Measurements from ENCODE around the gene ELAVL1. TPM values are rescaled to one million over a fixed set of nuclear protein-coding genes. Genes with fewer than 3 reads are reported as not detected.
"Not testable (repeated sequence)": the region's sequence is repeated elsewhere in the genome, so short reads cannot be mapped to it uniquely, and the experiment has no call there.

Gene ELAVL1
- total and polyA plus RNA-seq, 4 donors = 15.0 to 72.8 (median 47.0) TPM

- H3K27ac ChIP-seq (ENCODE audit: low read depth in 1 of 2, low read length in 1 of 2) = no peak overlapping the region
- H3K4me3 ChIP-seq = no peak overlapping the region
- no peaks in the 10 kb centered on the region for H3K9me3 ChIP-seq (ENCODE audit: control insufficient read depth in 4 of 4, insufficient read depth in 3 of 4, low read length in 3 of 4)
- no peak for ATAC-seq (ENCODE audit: insufficient read depth, low FRiP score)
- no peak for DNase-seq
- no peak overlapping the region for H3K9ac ChIP-seq (ENCODE audit: insufficient read depth in 1 of 2, low read length in 2 of 2)
- no peaks in the 10 kb centered on the region for H3K27me3 ChIP-seq (ENCODE audit: control insufficient read depth in 3 of 3, insufficient read depth in 3 of 3, low read length in 2 of 3)
- H3K36me3 ChIP-seq (ENCODE audit: control insufficient read depth in 4 of 4, insufficient read depth in 4 of 4, low read length in 4 of 4) = no peaks in the 10 kb centered on the region
- WGBS, 2 donors = 99% methylated on average over 3 of the region's 3 CpGs
- H3K4me1 ChIP-seq (ENCODE audit: control insufficient read depth in 5 of 5, insufficient read depth in 5 of 5, low read length in 5 of 5) = no peaks in the 10 kb centered on the region
- TF ChIP-seq, protein P1, sequence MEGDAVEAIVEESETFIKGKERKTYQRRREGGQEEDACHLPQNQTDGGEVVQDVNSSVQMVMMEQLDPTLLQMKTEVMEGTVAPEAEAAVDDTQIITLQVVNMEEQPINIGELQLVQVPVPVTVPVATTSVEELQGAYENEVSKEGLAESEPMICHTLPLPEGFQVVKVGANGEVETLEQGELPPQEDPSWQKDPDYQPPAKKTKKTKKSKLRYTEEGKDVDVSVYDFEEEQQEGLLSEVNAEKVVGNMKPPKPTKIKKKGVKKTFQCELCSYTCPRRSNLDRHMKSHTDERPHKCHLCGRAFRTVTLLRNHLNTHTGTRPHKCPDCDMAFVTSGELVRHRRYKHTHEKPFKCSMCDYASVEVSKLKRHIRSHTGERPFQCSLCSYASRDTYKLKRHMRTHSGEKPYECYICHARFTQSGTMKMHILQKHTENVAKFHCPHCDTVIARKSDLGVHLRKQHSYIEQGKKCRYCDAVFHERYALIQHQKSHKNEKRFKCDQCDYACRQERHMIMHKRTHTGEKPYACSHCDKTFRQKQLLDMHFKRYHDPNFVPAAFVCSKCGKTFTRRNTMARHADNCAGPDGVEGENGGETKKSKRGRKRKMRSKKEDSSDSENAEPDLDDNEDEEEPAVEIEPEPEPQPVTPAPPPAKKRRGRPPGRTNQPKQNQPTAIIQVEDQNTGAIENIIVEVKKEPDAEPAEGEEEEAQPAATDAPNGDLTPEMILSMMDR (IDR thresholded peaks at IDR 0.05; ENCODE audit: control extremely low read depth, extremely low read depth) = no peak
These were observed 33.8 kb upstream of the ELAVL1 start for GRCh38 chr19:8039231-8039630.

GRCh38 chr19:8038815-8039214 is 33.4 kb upstream of the ELAVL1 start:
- Histone ChIP-seq H3K9me3 (ENCODE audit: control insufficient read depth in 4 of 4, insufficient read depth in 3 of 4, low read length in 3 of 4) (no peaks in the 10 kb centered on the region), H3K4me3 (no peak overlapping the region), H3K27me3 (ENCODE audit: control insufficient read depth in 3 of 3, insufficient read depth in 3 of 3, low read length in 2 of 3) (no peaks in the 10 kb centered on the region), H3K4me1 (ENCODE audit: control insufficient read depth in 5 of 5, insufficient read depth in 5 of 5, low read length in 5 of 5) (no peaks in the 10 kb centered on the region), H3K27ac (ENCODE audit: low read depth in 1 of 2, low read length in 1 of 2) (no peak overlapping the region), H3K9ac (ENCODE audit: insufficient read depth in 1 of 2, low read length in 2 of 2) (no peak overlapping the region), H3K36me3 (ENCODE audit: control insufficient read depth in 4 of 4, insufficient read depth in 4 of 4, low read length in 4 of 4) (no peaks in the 10 kb centered on the region)
- TF ChIP-seq, protein P1 (IDR thresholded peaks at IDR 0.05; ENCODE audit: control extremely low read depth, extremely low read depth) = no peak
- 75 to 79% methylated on average over 6 of the region's 6 CpGs for WGBS, 2 donors
- ATAC-seq (ENCODE audit: insufficient read depth, low FRiP score) (no peak), DNase-seq (no peak)

DNA sequence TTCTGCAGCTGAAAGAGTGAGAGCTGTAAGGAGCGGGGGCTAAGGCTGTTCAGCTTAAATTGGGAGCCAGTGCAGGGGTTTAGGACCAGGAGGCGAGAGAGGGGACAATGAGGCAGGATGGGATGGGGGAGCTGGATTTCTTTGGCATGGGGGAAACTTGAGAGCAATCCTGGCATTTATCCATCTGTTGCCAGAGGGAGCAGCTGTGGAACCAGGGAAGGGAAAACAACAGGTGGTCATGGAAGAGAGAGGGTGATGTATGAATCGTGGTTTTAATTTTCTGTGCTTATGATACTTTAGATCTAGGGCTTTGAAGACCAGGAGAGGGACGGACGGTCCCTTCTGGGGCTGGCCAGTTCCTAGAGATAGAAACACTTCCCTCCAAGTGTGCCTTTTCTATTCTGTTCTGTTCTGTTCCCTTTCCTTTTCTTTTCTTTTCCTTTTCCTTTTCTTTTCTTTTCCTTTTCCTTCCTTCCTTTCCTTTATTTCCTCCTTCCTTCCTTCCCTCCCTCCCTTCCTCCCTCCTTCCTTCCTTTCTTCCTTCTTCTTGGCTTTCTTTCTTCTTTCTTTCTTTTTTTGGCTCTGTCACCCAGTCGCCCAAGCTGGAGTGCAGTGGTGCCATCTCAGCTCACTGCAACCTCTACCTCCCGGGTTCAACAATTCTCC is 31.1 kb upstream of the ELAVL1 start:
- DNase-seq (peak in 1 of 3 donors; percentile 6), ATAC-seq (ENCODE audit: insufficient read depth, low FRiP score) (no peak)
- 69 to 82% methylated on average over 7 of the region's 7 CpGs for WGBS, 2 donors
- H3K27ac ChIP-seq (ENCODE audit: low read depth in 1 of 2, low read length in 1 of 2) = no peak overlapping the region
- H3K27me3 ChIP-seq (ENCODE audit: control insufficient read depth in 3 of 3, insufficient read depth in 3 of 3, low read length in 2 of 3) = no peaks in the 10 kb centered on the region
- H3K36me3 ChIP-seq (ENCODE audit: control insufficient read depth in 4 of 4, insufficient read depth in 4 of 4, low read length in 4 of 4) = no peaks in the 10 kb centered on the region
- TF ChIP-seq, protein P1 (IDR thresholded peaks at IDR 0.05; ENCODE audit: control extremely low read depth, extremely low read depth) = no peak
- H3K9ac ChIP-seq (ENCODE audit: insufficient read depth in 1 of 2, low read length in 2 of 2) = no peak overlapping the region
- H3K9me3 ChIP-seq (ENCODE audit: control insufficient read depth in 4 of 4, insufficient read depth in 3 of 4, low read length in 3 of 4) = no peaks in the 10 kb centered on the region
- H3K4me3 ChIP-seq = no peak overlapping the region
- peaks cover 0 to 7% (median 0%) of the 10 kb centered on the region in 5 donors for H3K4me1 ChIP-seq (ENCODE audit: control insufficient read depth in 5 of 5, insufficient read depth in 5 of 5, low read length in 5 of 5)

GRCh38 chr19:8034178-8034525 is 28.7 kb upstream of the ELAVL1 start:
- H3K36me3 ChIP-seq (ENCODE audit: control insufficient read depth in 4 of 4, insufficient read depth in 4 of 4, low read length in 4 of 4) = no peaks in the 10 kb centered on the region
- H3K4me3 ChIP-seq = no peak overlapping the region
- H3K9ac ChIP-seq (ENCODE audit: insufficient read depth in 1 of 2, low read length in 2 of 2) = no peak overlapping the region
- no peaks in the 10 kb centered on the region for H3K9me3 ChIP-seq (ENCODE audit: control insufficient read depth in 4 of 4, insufficient read depth in 3 of 4, low read length in 3 of 4)
- no peaks in the 10 kb centered on the region for H3K27me3 ChIP-seq (ENCODE audit: control insufficient read depth in 3 of 3, insufficient read depth in 3 of 3, low read length in 2 of 3)
- TF ChIP-seq, protein P1 (IDR thresholded peaks at IDR 0.05; ENCODE audit: control extremely low read depth, extremely low read depth) = no peak
- H3K4me1 ChIP-seq (ENCODE audit: control insufficient read depth in 5 of 5, insufficient read depth in 5 of 5, low read length in 5 of 5) = peaks cover 0 to 7% (median 0%) of the 10 kb centered on the region in 5 donors
- DNase-seq (peak in 2 of 3 donors; percentile 8 to 48), ATAC-seq (ENCODE audit: insufficient read depth, low FRiP score) (no peak)
- no peak overlapping the region for H3K27ac ChIP-seq (ENCODE audit: low read depth in 1 of 2, low read length in 1 of 2)
- 87 to 88% methylated on average over 6 of the region's 6 CpGs for WGBS, 2 donors

DNA sequence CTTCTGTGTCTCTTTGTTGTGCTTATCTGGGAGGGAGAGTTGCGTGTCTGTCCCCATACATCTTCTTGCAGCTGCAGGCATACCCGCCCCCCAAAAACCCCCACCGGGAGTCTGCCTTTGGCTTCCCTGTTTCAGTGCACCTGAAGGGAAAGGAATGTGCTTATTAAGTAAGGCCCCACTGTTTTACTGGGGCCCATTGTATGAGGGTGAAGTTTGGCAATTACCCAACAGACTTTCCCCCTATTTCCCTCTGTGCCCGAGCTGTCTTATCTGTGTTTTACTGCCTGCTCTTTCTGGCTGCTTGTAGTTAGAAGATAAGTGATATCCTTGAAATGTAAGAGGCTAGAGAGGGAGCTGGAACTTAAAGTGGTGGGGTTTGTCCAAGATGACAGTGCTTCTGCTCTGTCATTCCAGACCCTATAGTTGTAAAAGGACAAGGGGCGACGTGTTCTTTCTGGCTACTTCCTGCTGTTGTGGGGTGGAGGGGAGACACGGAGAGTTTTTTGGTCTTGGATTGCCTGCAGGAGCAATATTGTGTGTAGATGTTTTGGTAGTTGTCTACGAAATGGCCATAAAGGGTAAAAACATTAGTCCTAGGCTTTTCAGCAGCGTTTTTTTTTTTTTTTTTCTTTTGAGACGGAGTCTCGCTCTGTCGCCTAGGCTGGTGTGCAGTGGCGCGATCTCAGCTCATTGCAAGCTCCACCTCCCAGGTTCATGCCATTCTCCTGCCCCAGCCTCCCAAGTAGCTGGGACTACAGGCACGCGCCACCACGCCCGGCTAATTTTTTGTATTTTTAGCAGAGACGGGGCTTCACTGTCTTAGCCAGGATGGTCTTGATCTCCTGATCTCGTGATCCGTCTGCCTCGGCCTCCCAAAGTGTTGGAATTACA is 28.1 kb upstream of the ELAVL1 start:
- H3K27me3 ChIP-seq (ENCODE audit: control insufficient read depth in 3 of 3, insufficient read depth in 3 of 3, low read length in 2 of 3); H3K4me3 ChIP-seq; H3K27ac ChIP-seq (ENCODE audit: low read depth in 1 of 2, low read length in 1 of 2); ATAC-seq (ENCODE audit: insufficient read depth, low FRiP score); H3K36me3 ChIP-seq (ENCODE audit: control insufficient read depth in 4 of 4, insufficient read depth in 4 of 4, low read length in 4 of 4); H3K9me3 ChIP-seq (ENCODE audit: control insufficient read depth in 4 of 4, insufficient read depth in 3 of 4, low read length in 3 of 4): not testable (repeated sequence)
- 52 to 63% methylated on average over 22 of the region's 22 CpGs for WGBS, 2 donors
- DNase-seq = peak; percentile 26 to 53 (median 31)
- Histone ChIP-seq H3K9ac (ENCODE audit: insufficient read depth in 1 of 2, low read length in 2 of 2) (peak overlapping the region in 1 of 2 donors; percentile 37), H3K4me1 (ENCODE audit: control insufficient read depth in 5 of 5, insufficient read depth in 5 of 5, low read length in 5 of 5) (peaks cover 0 to 12% (median 0%) of the 10 kb centered on the region in 5 donors)

Measured in lung (tissue), 12 donors.